GM12865 (cell line): Measurements from ENCODE around the gene KRTAP9-6.
"Not testable (repeated sequence)": the region's sequence is repeated elsewhere in the genome, so short reads cannot be mapped to it uniquely, and the experiment has no call there.

Source experiments
- DNase-seq: peaks from one replicate; pipeline ENCODE4 v3.0.0; 2010; ENCODE audit warnings: low read depth
- H3K4me3 ChIP-seq: 2 replicates; pipeline ENCODE4 v1.5.1; 2011; ENCODE audit warnings: mild to moderate bottlenecking, low read depth, low read length, control low read depth
- TF ChIP-seq, protein P1 (sequence below): IDR thresholded peaks from 2 replicates; pipeline ENCODE4 v1.5.1; 2011; ENCODE audit warnings: low read length, control low read depth, low read depth, inconsistent platforms; ENCODE audit not compliant: insufficient read depth; ENCODE audit errors: missing control alignments

The KRTAP9-6 gene

GRCh38 chr17:41265078-41265477 is at the start of gene KRTAP9-6:
TSS of gene KRTAP9-6 (plus strand) at chr17:41265378. CDS start at chr17:41265378, 0 bp downstream.
- TF ChIP-seq, protein P1, sequence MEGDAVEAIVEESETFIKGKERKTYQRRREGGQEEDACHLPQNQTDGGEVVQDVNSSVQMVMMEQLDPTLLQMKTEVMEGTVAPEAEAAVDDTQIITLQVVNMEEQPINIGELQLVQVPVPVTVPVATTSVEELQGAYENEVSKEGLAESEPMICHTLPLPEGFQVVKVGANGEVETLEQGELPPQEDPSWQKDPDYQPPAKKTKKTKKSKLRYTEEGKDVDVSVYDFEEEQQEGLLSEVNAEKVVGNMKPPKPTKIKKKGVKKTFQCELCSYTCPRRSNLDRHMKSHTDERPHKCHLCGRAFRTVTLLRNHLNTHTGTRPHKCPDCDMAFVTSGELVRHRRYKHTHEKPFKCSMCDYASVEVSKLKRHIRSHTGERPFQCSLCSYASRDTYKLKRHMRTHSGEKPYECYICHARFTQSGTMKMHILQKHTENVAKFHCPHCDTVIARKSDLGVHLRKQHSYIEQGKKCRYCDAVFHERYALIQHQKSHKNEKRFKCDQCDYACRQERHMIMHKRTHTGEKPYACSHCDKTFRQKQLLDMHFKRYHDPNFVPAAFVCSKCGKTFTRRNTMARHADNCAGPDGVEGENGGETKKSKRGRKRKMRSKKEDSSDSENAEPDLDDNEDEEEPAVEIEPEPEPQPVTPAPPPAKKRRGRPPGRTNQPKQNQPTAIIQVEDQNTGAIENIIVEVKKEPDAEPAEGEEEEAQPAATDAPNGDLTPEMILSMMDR = no peak
- H3K4me3 ChIP-seq = no peak within 1 kb of the TSS

GRCh38 chr17:41215681-41216080 is 49.5 kb upstream of the KRTAP9-6 start:
- DNase-seq = no peak
- TF ChIP-seq, protein P1 = no peak

More at GRCh38 chr17:41265078-41265477, at the start of gene KRTAP9-6:
- DNase-seq = no peak

GRCh38 chr17:41223821-41224220 is 41.4 kb upstream of the KRTAP9-6 start:
- TF ChIP-seq, protein P1 = no peak
- no peak for DNase-seq
- H3K4me3 ChIP-seq = no peak overlapping the region

More at GRCh38 chr17:41215681-41216080, 49.5 kb upstream of the KRTAP9-6 start:
- no peak overlapping the region for H3K4me3 ChIP-seq

GRCh38 chr17:41226051-41226450 is 39.1 kb upstream of the KRTAP9-6 start:
- no peak overlapping the region for H3K4me3 ChIP-seq
- no peak for DNase-seq
- TF ChIP-seq, protein P1 = no peak

DNA sequence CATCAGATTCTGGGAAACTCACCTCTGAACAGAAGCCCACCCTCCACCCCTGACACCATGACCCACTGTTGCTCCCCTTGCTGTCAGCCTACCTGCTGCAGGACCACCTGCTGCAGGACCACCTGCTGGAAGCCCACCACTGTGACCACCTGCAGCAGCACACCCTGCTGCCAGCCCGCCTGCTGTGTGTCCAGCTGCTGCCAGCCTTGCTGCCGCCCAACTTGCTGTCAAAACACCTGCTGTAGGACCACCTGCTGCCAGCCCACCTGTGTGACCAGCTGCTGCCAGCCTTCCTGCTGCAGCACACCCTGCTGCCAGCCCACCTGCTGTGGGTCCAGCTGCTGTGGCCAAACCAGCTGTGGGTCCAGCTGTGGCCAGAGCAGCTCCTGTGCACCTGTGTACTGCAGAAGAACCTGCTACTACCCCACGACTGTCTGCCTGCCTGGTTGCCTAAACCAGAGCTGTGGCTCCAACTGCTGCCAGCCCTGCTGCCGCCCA is 38.5 kb upstream of the KRTAP9-6 start, which contains the start of gene KRTAP9-2:
TSS of gene KRTAP9-2 (plus strand) at position 51 of the 498 bp plus-strand sequence. CDS start at position 58, 7 bp downstream.
- not testable (repeated sequence) for DNase-seq, H3K4me3 ChIP-seq

DNA sequence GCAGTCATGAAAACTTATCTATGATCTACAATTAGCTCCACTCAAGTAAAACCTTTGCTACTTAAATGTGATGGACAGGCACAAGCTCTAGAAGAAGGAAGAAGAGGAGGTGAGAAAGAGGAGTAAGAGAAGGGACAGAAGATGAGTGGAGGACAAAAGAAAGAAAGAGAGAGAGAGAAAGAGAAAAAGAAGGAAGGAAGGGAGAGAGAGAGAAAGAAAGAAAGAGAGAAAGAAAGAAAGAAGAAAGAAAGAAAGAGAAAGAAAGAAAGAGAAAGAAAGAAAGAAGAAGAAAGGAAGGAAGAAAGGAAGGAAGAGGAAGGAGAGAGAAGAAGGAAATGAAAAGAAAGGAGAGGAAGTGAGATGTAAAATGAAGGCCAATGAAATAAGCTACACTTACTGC is 35.1 kb upstream of the KRTAP9-6 start:
- no peak for DNase-seq
- TF ChIP-seq, protein P1 = no peak
- no peak overlapping the region for H3K4me3 ChIP-seq

DNA sequence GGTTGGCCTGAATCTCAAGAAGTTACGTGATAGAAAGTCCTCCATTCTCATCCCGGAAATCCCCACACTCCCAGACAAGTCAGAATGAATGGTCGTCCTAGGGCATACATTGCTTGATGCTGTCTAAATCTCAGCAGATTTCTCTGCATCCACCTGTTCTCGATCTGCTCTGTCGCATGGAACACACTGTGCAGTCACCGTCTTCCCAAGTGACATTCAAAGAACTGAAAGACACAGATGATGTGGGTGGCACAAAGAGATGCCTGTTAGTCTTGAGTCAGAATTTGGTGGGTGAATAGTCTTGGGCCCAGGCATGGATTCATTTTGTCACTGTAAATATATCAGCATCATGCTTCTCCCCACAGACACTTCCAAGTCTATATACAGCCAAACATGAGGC is 33.4 kb upstream of the KRTAP9-6 start:
- DNase-seq = no peak
- H3K4me3 ChIP-seq = no peak overlapping the region
- TF ChIP-seq, protein P1 = no peak

DNA sequence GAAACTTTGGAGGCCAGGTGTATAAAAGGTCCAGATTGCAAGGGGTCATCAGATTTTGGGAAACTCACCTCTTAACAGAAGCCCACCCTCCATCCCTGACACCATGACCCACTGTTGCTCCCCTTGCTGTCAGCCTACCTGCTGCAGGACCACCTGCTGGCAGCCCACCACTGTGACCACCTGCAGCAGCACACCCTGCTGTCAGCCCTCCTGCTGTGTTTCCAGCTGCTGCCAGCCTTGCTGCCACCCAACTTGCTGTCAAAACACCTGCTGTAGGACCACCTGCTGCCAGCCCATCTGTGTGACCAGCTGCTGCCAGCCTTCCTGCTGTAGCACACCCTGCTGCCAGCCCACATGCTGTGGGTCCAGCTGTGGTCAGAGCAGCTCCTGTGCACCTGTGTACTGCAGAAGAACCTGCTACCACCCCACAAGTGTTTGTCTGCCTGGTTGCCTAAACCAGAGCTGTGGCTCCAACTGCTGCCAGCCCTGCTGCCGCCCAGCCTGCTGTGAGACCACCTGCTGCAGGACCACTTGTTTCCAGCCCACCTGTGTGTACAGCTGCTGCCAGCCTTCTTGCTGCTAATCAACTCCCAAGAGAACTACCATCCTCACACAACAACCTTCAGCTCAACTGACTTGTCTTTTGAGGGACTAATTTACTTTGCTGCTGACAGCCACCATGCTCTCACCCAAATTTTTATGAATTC is 32.6 kb upstream of the KRTAP9-6 start, which contains the start of gene KRTAP9-3:
TSS of gene KRTAP9-3 (plus strand) at position 51 of the 707 bp plus-strand sequence. CDS start at position 104, 53 bp downstream.
- not testable (repeated sequence) for DNase-seq, H3K4me3 ChIP-seq

GRCh38 chr17:41237116-41237515 is 28.1 kb upstream of the KRTAP9-6 start:
- not testable (repeated sequence) for DNase-seq, H3K4me3 ChIP-seq

DNA sequence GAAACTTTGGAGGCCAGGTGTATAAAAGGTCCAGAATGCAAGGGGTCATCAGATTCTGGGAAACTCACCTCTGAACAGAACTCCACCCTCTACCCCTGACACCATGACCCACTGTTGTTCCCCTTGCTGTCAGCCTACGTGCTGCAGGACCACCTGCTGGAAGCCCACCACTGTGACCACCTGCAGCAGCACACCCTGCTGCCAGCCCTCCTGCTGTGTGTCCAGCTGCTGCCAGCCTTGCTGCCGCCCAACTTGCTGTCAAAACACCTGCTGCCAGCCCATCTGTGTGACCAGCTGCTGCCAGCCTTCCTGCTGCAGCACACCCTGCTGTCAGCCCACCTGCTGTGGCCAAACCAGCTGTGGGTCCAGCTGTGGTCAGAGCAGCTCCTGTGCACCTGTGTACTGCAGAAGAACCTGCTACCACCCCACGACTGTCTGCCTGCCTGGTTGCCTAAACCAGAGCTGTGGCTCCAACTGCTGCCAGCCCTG is 27.2 kb upstream of the KRTAP9-6 start, which contains the start of gene KRTAP9-8:
TSS of gene KRTAP9-8 (plus strand) at position 51 of the 489 bp plus-strand sequence. CDS start at position 104, 53 bp downstream.
- not testable (repeated sequence) for H3K4me3 ChIP-seq, DNase-seq
